ENCODE measurements around the gene LMBR1.
"Not testable (repeated sequence)": the region's sequence is repeated elsewhere in the genome, so short reads cannot be mapped to it uniquely, and the experiment has no call there.

The LMBR1 gene

DNA sequence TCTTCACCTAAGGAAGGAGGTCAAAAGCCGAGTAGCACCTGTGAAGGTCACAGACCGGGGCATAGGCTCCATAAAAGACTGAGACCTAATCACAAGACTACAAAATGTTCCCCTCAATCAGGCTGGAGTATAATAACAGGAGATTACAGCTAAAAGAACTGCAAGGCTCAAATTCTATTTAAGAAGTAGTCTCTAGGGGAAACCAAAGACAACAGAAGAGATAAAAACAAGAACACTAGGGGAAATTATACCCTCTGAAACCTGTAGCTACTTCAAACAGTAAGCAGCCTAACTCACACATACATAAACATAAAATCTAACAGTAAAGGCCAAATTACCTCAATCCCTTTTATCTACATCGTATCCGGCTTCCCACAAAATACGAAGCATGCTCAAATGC is 38.3 kb downstream of the LMBR1 start:
- Histone ChIP-seq H3K4me3 (ENCODE audit: low read depth in 1 of 2, low read length in 2 of 2) (no peak overlapping the region), H2AFZ (ENCODE audit: low read depth, low read length) (no peak overlapping the region), H3K27ac (ENCODE audit: low read length) (no peak overlapping the region), H3K4me1 (ENCODE audit: insufficient read depth, low read length) (no peaks in the 10 kb centered on the region), H3K27me3 (ENCODE audit: insufficient read depth, low read length, poor library complexity) (no peaks in the 10 kb centered on the region), H4K20me1 (ENCODE audit: insufficient read depth, low read length) (peaks cover 8% of the 10 kb centered on the region; the same call in 1 of the 2 replicates), H3K9me3 (ENCODE audit: insufficient read depth, low read length, severe bottlenecking) (peaks cover 18% of the 10 kb centered on the region), H3K79me2 (ENCODE audit: insufficient read depth, low read length) (peaks cover 67% of the 10 kb centered on the region), H3K4me2 (ENCODE audit: insufficient read depth, low read length) (no peak overlapping the region), H3K9ac (ENCODE audit: low read depth, low read length) (no peak overlapping the region), H3K36me3 (ENCODE audit: insufficient read depth, low read length) (peaks cover 3% of the 10 kb centered on the region; the same call in 1 of the 2 replicates)
- TF ChIP-seq EZH2 (IDR thresholded peaks at IDR 0.05; ENCODE audit: borderline replicate concordance, low read depth, low read length, severe bottlenecking): no peak
- TF ChIP-seq, protein P1, sequence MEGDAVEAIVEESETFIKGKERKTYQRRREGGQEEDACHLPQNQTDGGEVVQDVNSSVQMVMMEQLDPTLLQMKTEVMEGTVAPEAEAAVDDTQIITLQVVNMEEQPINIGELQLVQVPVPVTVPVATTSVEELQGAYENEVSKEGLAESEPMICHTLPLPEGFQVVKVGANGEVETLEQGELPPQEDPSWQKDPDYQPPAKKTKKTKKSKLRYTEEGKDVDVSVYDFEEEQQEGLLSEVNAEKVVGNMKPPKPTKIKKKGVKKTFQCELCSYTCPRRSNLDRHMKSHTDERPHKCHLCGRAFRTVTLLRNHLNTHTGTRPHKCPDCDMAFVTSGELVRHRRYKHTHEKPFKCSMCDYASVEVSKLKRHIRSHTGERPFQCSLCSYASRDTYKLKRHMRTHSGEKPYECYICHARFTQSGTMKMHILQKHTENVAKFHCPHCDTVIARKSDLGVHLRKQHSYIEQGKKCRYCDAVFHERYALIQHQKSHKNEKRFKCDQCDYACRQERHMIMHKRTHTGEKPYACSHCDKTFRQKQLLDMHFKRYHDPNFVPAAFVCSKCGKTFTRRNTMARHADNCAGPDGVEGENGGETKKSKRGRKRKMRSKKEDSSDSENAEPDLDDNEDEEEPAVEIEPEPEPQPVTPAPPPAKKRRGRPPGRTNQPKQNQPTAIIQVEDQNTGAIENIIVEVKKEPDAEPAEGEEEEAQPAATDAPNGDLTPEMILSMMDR (IDR thresholded peaks at IDR 0.05; ENCODE audit: borderline replicate concordance, extremely low read depth, low read length, poor library complexity, severe bottlenecking): no peak
- DNase-seq: no peak
- ATAC-seq (ENCODE audit: insufficient read depth, low read depth): no peak

DNA sequence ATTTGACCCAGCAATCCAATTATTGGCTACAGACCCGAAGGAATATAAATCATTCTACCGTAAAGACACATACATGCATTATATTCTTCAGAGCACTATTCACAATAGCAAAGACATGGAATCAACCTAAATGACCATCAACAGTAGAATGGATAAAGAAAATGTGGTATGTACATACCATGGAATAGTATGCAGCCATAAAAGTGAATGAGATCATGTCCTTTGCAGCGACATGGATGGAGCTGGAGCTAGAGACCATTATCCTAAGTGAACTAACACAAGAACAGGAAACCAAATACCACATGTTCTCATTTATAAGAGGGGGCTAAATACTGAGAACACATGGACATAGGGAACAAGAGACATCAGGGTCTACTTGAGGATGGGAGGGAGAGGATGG is 44.0 kb downstream of the LMBR1 start:
- Histone ChIP-seq H3K27me3 (ENCODE audit: insufficient read depth, low read length, poor library complexity) (no peaks in the 10 kb centered on the region), H2AFZ (ENCODE audit: low read depth, low read length) (no peak overlapping the region), H3K4me2 (ENCODE audit: insufficient read depth, low read length) (no peak overlapping the region), H3K4me1 (ENCODE audit: insufficient read depth, low read length) (no peaks in the 10 kb centered on the region), H3K9me3 (ENCODE audit: insufficient read depth, low read length, severe bottlenecking) (no peaks in the 10 kb centered on the region), H3K27ac (ENCODE audit: low read length) (no peak overlapping the region), H3K36me3 (ENCODE audit: insufficient read depth, low read length) (no peaks in the 10 kb centered on the region), H3K79me2 (ENCODE audit: insufficient read depth, low read length) (peaks cover 72% of the 10 kb centered on the region), H3K9ac (ENCODE audit: low read depth, low read length) (no peak overlapping the region), H3K4me3 (ENCODE audit: low read depth in 1 of 2, low read length in 2 of 2) (no peak overlapping the region), H4K20me1 (ENCODE audit: insufficient read depth, low read length) (peaks cover 30% of the 10 kb centered on the region; the same call in 1 of the 2 replicates)
- TF ChIP-seq EZH2 (IDR thresholded peaks at IDR 0.05; ENCODE audit: borderline replicate concordance, low read depth, low read length, severe bottlenecking): no peak
- TF ChIP-seq, protein P1 (IDR thresholded peaks at IDR 0.05; ENCODE audit: borderline replicate concordance, extremely low read depth, low read length, poor library complexity, severe bottlenecking): no peak
- DNase-seq (no peak), ATAC-seq (ENCODE audit: insufficient read depth, low read depth) (no peak)

DNA sequence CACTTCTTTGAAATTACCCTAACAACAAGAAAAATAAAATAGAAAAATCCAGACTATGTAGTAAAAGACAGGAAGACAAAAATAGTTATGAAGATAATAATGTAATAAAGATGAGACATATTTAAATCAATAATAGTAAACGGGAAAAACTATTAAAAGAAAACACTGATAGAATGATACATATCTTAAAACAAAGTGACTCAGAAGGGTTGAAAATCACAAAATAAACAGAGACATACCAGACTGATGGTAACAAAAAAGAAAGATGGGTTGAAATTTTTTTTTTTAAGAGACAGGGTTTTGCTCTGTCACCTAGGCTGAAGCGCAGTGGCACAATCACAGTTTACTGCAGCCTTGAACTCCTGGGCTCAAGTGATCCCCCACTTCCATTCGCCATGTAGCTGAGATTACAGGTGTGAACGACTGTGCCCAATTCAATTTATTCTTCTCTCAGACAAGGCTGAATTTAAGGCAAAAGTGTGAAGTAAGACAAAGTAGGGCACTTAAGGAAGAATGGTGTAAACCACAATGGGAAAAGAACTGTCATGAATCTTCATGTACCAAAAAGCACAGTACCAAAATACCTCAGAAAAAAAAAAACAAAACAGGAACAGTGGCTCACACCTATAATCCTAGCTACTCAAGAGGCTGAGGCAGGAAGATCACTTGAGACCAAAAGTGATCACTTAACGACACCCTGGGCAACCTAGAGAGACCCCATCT is 47.4 kb downstream of the LMBR1 start:
- Histone ChIP-seq H3K4me3 (ENCODE audit: low read depth in 1 of 2, low read length in 2 of 2) (no peak overlapping the region), H3K9ac (ENCODE audit: low read depth, low read length) (no peak overlapping the region), H3K27ac (ENCODE audit: low read length) (no peak overlapping the region), H3K4me2 (ENCODE audit: insufficient read depth, low read length) (no peak overlapping the region), H3K4me1 (ENCODE audit: insufficient read depth, low read length) (no peaks in the 10 kb centered on the region), H3K79me2 (ENCODE audit: insufficient read depth, low read length) (peaks cover 62% of the 10 kb centered on the region), H3K9me3 (ENCODE audit: insufficient read depth, low read length, severe bottlenecking) (no peaks in the 10 kb centered on the region), H3K36me3 (ENCODE audit: insufficient read depth, low read length) (no peaks in the 10 kb centered on the region), H3K27me3 (ENCODE audit: insufficient read depth, low read length, poor library complexity) (no peaks in the 10 kb centered on the region), H4K20me1 (ENCODE audit: insufficient read depth, low read length) (peaks cover 31% of the 10 kb centered on the region; the same call in 1 of the 2 replicates), H2AFZ (ENCODE audit: low read depth, low read length) (no peak overlapping the region)
- ATAC-seq (ENCODE audit: insufficient read depth, low read depth) (no peak), DNase-seq (no peak)
- no peak for TF ChIP-seq EZH2 (IDR thresholded peaks at IDR 0.05; ENCODE audit: borderline replicate concordance, low read depth, low read length, severe bottlenecking)
- TF ChIP-seq, protein P1 (IDR thresholded peaks at IDR 0.05; ENCODE audit: borderline replicate concordance, extremely low read depth, low read length, poor library complexity, severe bottlenecking): no peak

DNA sequence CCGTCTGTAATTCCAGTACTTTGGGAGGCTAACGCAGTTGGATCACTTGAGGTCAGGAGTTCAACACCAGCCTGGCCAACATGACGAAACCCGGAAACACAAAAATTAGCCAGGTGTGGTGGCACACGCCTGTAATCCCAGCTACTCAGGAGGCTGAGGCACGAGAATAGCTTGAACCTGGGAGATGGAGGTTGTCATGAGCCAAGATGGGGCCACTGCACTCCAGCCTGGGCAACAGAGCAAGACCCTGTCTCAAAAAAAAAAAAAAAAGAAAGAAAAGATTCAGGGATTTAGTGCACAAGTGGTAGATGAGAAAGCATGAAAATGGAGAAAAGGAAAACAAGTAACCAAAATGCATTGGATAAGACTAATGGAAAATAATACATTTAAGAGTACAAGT is 49.4 kb downstream of the LMBR1 start:
- H2AFZ ChIP-seq (ENCODE audit: low read depth, low read length); H3K27me3 ChIP-seq (ENCODE audit: insufficient read depth, low read length, poor library complexity); H3K4me2 ChIP-seq (ENCODE audit: insufficient read depth, low read length); H3K9me3 ChIP-seq (ENCODE audit: insufficient read depth, low read length, severe bottlenecking); H3K9ac ChIP-seq (ENCODE audit: low read depth, low read length); H3K4me1 ChIP-seq (ENCODE audit: insufficient read depth, low read length); H3K4me3 ChIP-seq (ENCODE audit: low read depth in 1 of 2, low read length in 2 of 2); H3K27ac ChIP-seq (ENCODE audit: low read length); ATAC-seq (ENCODE audit: insufficient read depth, low read depth); DNase-seq; H3K36me3 ChIP-seq (ENCODE audit: insufficient read depth, low read length): not testable (repeated sequence)
- peaks cover 61% of the 10 kb centered on the region for H3K79me2 ChIP-seq (ENCODE audit: insufficient read depth, low read length)
- H4K20me1 ChIP-seq (ENCODE audit: insufficient read depth, low read length): peaks cover 29% of the 10 kb centered on the region; the same call in 1 of the 2 replicates
